ENCODE measurements around the gene PLA1A.

Gene PLA1A

DNA sequence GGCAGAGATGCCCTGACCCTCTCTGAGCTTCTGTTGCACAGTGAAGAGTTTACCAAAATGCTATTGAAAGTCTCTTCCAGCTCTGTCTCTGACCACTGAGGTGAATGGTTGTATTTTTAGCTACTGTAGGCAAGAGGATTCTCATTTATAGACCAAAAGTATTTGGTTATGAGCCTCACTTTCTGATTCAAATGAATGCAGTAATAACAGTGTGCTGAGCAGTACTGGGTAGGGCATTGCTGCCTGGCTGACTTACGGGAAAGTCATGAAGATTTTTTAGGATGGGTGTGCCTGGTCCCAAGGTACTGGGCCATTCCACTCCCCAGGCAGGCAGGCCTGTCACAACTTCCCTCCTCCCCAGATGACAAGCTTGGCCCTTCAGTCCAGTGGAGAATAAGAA, 15.5 kb downstream of the PLA1A start:
- DNase-seq, result no peak

DNA sequence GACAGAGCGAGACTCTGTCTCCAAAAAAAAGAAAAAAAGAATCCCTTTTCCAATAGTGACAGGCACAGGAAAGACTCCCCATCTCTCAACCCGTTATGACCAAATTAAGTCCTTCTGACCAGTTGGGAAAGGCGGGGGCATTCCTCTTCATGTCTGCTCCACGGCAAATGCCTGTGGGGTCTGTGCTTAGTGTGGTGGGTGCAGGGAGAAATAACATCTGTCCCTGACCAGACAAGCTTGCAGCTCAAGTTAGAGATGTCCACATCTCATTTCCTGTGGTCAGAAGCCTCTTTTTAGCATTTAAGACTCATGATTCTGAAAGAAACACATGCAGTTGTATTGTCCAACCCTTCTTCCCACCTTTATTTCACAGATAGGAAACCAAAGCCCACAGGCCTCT, 16.2 kb downstream of the PLA1A start:
- DNase-seq, result peak; percentile 11

DNA sequence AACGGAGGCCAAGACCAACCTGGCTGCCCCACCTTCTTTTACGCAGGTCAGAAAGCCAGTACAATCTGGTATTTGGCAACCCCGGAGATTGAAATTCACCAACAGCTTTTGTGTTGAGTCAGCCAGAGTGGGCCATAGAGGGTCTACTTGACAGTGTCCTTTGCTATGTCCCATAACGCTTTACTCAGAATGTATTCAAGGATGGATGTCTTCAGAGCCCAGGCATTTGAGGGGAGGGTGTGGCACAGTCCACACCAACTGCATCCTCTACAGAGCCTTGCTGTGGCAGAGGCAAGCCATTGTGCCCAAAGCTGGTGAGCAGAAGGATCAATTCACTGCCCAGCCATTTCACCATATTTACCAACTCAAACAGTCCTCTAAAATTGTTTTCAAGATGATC, 18.4 kb downstream of the PLA1A start:
- no peak for DNase-seq

DNA sequence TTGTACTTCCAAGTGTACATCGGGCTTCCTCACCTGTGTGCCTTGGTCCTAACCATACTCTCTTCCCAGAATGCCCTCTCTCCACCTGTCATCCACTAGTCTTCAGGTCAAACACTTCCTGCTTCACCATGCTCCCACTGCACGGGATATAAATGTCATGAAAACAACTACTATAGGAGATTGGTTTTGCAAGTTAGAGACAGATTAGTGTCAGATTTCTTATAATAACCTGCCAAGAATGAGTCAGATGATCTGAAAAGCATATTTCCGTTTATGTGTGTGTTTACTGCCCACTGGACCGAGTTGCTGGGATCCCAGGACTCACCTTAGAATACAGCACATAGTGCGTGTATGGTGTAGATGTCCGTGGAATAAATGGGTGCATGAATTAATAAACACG, 21.4 kb downstream of the PLA1A start:
- DNase-seq, result no peak

DNA sequence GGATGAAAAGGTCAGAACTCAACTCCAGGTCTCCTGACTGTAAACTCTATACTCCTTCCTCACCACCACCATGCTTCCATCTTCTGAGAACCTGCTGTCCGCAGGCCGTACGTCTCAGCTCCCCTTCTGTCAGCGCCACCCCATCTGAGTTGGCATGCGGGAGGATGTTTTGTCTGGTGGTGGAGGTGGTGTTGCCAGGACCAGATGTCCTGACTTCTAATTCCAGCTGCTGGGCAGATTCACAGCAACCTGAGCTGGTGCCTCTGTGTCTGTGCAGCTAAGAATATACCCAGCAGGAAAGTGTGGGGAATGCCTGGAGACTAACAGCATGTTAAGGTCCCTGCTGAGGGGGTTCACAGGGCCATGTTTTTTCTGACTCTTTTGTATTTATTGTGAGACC, 23.2 kb downstream of the PLA1A start:
- DNase-seq, result no peak

DNA sequence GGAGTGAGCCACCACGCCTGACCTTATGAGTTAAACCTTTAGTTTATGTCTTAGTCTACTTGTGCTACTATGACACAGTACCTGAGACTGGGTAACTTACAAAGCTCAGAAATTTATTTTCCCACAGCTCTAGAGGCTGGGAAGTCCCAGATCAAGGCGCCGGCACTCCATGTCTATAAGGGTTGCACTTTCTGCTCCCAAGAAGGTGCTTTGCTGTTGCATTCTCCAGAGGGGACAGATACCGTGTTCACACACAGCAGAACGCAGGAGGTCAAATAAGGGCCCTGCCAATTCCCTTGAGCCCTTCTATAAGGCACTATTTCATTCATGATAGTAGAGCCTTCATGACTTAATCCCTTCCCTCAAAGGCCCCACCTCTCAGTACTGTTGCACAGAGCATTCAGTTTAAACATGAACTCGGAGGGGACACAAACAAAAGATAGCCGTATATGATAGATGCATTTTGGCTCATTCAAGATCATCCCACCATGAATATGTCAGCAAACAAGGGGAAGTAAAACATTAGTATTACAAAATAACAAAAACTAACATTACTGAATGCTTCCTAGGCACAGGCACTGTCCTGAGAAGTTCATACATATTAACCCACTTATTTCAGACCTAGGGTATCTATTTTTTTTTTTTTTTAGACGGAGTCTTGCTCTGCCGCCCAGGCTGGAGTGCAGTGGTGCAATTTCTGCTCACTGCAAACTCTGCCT, 26.5 kb downstream of the PLA1A start:
- DNase-seq, result peak; percentile 20

DNA sequence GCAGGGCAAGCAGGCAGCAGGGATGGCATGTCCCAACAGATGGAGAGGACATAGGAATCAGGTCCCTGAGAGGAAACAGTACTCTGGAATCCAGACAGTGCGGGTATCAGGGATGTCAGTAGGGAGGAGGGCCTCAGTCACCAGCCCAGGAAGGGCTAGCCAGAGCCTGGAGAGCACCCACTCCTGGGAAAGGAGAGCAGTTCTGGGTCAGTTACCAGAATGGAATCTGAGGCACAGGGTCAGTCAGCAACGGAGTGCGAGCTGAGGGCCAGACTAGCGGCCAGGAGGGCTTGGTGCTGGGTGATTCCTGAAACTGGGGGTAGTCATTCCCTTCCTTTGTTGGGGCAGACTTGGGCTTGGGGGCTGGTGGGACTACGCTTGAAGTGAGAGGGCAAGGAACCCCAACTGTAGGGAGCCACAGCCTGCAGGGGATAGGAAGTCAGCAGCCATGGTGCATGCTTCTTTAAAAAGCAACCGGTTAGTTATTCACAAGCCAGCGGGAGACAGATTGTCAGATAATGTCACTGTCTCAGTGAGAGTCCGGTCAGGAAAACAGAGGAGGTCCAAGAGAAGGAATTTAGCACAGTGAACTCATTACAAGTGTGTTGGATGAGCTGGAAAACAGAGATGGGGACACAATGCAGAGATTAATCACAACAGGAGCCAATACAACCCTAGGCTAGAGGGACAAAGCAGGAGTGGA, 27.9 kb downstream of the PLA1A start:
- no peak for DNase-seq

DNA sequence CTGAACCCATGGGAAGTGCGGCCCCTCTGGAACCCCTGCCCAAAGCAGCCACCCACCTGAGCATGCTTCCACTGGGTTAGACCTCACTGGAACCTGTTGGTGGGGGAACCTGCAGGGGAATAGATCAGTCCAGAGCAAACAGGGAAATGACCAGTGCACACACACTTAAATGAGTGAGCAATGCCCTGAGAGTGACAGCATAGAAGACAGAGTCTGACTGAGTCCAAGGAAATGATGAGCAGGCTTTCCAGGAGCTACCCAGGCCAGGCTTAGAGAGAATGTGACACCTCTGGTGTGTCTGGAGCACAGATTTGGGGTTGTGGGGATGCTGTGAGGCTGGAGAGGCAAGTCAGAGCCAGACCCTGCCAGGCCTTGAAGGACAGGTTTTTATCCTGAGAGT, 28.5 kb downstream of the PLA1A start:
- no peak for DNase-seq

DNA sequence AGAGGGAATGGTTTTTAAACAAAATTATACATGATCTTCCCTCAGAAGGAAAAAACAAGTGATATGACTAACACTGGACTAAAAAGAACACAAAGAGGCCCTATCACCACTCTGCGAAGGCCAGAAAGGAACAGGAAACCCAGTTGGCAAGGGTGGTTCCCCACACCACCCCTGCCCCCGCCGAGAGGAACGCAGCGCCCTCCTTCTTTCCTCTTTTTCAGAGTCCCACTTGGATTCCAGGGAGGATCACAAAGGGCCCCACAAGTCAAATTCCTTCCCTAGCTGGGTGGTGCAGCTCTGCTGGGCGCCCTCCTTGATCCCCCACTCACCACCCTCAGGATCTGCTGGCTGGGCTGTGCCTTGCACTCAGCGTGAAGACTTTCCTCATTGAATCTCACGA, 29.8 kb downstream of the PLA1A start:
- peak; percentile 41 for DNase-seq

DNA sequence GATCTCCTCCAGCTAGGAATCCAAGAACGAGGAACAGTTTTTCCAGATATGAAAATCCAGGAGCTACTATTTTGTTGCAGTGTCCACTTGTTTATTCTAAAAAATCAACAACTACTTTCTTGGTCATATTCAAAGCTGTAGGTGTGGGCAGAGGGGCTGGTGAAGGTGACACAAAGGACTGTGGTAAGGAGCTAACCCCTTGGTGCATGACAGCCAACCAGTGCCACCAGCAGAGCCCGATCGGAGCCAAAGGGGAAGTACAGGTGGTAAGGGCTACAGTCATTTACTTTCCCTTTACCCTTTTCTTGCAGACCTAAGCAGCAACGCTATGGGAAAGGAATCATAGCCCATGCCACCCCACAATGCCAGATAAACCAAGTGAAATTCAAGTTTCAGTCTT, 30.7 kb downstream of the PLA1A start:
- DNase-seq, result peak; percentile 15

DNA sequence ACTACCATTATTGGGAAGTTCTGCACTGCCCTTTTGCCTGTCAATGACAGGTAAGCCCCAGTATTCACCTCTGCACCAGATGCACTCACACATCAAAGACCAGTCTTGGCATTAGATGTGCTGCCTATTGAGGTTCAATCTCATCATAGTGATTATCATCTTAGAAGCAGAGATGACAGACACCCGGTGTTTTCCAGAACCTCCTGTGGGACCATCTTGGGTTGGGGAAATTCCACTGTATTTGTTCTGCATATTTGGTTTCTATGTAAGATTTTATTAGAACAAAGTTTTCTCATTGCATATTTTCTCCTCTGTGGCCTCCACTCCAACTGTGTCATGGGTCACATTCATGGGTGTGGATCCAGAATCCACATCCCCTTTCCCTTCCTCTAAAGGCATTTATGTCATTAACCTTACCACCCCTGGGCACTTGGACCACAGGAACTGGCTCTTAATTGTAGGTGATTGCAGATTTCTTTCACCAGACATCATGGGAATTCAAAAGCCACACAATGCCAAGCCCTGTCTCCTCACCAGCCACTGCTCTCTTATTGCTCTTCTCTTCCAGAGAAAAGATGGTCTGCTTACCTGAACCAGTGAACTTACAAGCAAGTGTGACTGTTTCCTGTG, 31.2 kb downstream of the PLA1A start:
- DNase-seq, result peak; percentile 44

DNA sequence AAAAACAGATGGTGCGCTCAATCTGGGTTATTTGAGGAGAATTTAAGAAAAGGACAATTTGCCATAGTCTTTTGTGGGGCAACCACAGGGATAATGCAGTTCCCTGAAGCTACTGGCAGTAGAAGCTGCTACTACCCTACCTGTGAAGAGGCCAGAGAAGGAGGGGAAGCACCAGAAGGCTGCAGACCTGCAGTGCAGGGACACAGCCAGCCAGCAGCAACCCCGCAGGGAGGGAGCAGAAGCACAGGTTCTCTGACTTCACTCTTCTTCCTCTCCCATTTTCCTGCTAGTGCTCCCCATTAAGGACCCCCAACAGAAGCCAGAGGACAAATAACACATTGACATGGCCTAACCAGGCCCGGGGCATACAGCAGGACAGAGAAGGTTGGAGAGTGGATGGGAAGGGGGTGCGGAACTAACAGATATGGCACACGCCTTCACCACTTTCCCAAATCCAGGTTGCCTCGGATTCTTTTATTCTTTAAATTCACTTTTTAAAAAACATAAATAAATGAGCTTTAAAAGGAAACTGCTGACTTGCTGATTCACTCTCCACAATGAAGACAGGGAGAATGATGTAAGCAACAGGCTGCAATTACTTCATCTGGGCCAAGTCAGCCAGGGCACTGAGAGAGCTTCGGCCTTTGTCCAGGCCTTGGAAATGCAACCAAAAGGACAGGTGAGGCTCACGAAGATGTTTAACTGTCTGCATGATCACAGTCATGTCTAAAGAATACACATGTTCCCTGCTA, 32.6 kb downstream of the PLA1A start:
- peak; percentile 39 for DNase-seq

DNA sequence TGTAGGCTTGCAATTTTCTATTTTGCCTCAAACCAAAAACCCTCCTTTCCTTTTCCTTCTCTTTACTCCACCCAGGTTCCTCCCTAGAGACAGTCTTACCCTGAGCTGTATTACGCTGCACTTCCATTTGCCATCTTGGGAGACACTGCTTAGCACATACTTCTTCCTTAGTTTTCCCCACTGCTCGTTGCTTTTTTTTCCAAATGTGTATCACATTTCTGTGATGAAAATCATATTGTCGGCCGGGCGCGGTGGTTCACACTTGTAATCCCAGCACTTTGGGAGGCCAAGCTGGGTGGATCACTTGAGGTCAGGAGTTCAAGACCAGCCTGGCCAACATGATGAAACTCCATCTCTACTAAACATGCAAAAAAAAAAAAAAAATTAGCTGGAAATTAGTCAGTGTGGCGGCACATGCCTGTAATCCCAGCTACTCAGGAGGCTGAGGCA, 33.2 kb downstream of the PLA1A start:
- DNase-seq, result no peak

DNA sequence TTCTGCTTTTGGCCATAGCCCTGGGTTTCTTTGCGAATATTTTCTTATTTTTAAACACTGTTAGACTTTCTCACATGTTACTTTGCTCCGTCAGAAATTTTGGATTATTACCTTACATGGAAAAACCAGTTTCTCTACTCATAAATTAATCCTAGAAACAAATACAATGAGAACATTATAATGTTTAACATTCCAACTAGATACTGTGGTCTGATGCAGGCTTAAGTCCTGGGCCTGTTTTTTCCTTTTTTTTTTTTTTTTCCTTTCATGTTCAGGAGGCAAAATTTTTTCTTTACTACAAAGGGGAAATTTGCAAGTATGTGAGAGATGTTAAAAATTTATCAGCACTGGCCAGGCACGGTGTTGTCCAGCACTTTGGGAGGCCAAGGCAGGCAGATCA, 33.8 kb downstream of the PLA1A start:
- DNase-seq, result no peak

DNA sequence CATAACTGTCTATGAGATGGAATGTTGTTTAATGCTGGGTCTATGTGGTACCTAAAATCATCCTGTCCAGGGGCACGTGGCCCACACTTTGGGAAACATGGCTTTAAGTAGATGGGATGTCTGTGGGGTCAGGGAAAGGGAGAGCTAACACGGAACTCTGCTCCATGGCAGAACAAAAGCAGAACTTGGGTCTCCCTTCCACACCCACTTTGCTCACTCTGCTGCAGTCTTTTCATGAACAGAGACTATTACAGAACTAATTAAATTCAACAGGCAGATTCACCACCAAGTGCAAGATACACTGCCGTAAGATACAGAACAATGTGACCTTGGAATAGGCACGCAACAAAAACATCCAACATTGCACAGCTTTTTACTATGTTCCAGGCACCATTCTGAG, 34.5 kb downstream of the PLA1A start:
- DNase-seq, result no peak

DNA sequence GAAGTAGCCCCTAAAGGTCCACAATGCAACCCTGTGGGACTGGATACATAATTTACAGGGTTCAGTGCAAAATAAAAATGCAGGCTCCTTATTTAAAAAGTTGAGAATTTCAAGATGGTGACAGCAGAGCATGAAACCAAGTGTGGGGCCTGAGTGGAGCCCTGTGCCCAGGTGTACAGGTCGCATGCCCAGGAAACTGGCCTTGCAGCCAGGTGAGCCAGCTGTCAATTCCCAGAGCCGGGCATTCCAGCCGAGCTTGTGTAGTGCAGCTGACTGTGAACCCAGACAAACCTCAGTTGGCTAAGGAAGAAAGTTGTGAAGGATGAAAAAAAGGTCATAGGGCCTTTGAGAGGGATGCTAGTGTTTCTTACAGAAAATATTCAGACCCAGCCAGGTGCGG, 35.1 kb downstream of the PLA1A start:
- no peak for DNase-seq

DNA sequence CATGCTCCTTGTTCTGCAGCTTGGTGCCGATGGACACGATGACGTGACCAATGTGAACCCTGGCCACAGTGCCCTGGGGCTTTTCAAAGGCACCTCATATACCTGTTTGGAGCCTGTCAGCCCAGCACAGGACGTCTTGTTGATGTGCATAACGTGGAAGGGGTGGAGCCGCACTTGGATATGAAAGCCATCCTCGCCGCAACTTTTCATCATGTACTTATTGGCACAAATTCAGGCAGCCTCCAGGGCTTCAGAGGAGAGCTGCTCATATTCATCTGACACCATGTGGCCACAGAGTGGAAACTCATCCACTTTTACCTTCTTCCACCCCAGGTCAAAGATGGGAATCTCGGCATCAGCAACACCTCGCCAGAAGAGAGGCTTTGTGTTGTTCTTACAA, 38.0 kb downstream of the PLA1A start:
- DNase-seq, result no peak

DNA sequence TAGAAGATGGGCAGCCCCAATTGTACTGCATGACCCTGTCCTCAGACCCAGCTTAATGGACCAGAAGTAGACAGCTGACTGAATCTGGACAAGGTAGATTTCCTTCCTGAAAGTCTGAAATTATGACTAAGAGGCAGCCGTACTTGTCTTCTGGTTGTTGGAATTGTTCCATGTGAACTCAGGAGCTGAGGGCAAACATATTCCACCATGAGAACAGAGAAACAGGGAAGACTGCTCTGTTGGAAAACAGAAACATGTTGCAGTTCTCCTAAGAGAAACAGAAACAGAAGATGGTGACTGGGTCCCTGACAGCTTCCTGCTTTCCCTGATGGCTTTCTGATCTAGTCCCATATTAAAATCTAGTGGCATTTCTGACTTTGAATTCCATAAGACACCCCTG, 38.6 kb downstream of the PLA1A start:
- DNase-seq, result no peak

DNA sequence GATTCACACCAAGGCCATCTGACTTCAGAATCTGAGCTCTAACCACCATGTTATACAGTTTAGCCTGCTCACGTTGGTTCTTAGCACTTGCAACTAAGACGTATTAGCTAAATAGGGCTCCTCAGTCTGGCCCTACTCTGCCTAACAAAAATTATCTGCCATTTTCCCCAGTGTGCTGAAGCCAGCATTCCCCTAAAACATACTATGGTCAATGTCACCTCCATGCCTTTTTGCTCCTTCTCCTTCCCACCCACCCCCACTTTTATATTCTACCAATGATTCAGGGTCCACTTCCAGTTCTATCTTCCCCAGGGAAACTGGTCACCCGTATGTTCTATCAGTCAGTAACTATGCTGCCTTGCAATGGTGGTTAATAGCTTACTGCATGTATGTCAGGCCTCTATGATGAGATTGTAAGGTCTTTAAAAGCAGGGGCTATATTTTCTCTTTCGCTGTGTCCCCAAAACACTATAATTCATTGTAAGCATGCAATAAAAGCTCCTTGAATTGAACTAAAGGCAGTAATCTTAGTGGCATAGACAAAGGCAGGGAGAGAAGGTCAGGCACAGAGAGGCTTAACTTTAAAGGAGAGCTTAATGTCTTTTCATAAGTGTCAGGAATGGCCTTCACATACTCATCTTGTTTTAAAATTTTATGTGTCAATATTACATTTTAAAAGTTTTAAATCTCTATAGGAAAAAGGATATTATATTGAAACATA, 39.4 kb downstream of the PLA1A start:
- DNase-seq, result no peak

DNA sequence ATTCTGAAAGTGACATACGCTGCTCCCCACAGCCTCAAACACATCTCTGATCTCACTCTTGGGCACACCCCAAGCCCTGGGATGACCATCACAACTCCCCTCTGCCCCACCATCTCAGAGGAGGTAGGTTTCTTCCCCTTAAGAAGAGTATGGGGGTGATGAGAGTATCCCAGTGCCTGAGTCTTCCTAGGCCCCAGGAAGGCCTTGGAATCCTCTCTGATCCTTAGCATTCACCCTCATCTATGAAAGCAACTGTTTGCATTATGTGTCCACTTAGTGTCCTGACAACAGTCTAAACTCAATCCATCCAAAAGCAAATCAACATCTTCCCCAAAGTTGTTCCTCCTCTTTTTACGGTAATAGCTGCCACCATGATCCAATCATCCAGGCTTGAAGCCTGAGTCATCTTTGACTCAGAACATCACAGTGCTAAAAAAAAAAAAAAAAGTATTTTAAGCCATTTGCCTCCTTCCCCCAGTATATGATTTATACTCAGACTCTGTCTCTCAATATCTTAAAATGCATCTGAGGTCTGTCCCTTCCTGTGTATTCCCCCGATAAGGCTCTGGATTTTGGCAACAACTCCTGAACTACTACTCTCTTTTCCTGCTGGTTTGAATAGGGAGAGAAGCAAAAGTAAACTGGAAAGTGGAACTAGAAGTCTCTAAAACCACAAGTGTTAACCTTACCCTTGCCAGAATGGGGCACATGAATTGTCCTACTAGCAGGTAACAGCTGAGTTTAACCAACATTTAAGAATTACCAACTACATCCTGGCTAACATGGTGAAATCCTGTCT, 40.2 kb downstream of the PLA1A start:
- DNase-seq, result peak; percentile 82

DNA sequence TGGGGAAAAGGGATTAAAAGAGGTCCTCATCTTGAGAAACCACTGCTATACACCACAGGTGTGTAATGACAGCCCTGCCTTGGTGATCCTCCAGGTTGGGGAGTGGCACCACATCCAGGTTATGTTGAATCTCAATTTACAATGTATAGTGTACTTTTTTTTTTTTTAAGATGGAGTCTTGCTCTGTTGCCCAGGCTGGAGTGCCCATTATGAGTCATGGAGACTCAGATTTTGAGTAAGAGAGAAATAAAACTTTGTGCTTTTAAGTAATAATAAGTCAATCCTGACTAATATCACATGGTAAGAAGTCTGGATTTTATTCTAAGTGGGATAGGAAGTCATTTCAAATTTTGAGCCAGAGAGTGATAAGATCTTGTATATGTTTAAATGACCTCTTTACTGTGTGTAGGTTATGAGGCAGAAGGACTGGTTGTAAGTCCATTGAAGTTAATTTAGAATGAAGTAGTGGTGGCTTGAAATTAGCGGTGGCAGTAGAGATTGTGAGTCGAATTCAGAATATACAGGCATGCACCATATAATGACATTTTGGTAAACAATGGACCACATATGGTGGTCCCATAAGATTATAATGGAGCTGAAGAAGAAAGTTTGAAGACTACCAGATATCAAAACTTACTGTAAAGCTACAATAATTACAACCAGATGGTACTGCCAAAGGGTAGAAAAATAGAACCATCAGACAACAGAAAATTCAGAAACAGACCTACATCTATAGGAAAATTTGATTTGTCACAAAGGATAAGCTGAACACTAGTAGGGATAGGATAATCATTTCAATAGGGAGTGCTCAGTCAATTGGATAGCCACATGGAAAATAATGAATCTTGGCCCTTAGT, 42.0 kb downstream of the PLA1A start:
- DNase-seq, result no peak
